ENCODE measurements around the gene NGEF. TPM values are rescaled to one million over a fixed set of nuclear protein-coding genes. Genes with fewer than 3 reads are reported as not detected.

NGEF gene
- total RNA-seq, 1 donor from 2014 or later = 0.16 TPM

DNA sequence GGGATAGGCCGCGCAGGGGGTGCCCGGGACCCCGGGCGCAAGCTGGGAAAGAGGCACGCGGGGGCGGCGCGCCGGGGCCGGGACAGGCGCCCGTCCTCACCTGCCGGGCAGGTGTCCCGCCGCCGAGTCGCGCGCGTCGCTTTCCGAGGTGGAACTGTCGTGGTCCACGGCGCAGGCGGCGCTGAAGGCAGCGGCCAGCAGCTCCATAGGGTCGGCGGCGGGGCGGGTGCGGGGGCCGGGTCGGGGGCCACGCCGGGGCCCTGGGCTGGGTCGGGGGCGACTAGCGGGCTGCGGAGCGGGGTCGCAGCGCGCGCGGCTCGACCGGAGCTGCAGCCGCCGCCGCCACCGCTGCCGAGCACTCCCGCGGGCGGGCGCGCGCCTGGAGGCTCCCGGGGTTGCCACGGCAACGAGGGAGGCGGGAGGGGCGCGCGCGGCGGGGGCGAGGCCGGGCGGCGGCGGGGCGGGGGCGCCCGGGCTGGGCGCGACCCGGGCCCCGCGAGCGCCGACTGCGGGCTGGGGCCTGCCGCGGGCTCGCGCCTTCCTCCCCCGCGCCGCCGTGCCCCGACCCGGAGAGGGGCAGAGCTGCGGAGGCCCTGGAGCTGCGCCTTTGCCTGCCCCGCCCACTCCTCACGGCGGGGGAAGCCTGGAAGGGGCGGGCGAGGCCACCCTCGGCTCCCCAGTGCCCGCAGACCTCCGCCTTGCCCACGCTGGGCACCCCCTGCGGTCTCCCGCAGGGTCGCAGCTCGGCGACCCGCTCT is 85.1 kb downstream of the NGEF start:
- intact Hi-C loops (cut with micrococcal nuclease) = no loop called here
- no peak for DNase-seq
- peaks cover 98% of the 10 kb centered on the region for H3K27me3 ChIP-seq (ENCODE audit: low read depth)
- H3K36me3 ChIP-seq = no peaks in the 10 kb centered on the region
- H3K9me3 ChIP-seq (replicated peaks) = peaks cover 4% of the 10 kb centered on the region
- H3K4me3 ChIP-seq = peak overlapping the region; percentile 55
- H3K27ac ChIP-seq (replicated peaks) = no peak overlapping the region
- peaks cover 19% of the 10 kb centered on the region for H3K4me1 ChIP-seq
- TF ChIP-seq, protein P1, sequence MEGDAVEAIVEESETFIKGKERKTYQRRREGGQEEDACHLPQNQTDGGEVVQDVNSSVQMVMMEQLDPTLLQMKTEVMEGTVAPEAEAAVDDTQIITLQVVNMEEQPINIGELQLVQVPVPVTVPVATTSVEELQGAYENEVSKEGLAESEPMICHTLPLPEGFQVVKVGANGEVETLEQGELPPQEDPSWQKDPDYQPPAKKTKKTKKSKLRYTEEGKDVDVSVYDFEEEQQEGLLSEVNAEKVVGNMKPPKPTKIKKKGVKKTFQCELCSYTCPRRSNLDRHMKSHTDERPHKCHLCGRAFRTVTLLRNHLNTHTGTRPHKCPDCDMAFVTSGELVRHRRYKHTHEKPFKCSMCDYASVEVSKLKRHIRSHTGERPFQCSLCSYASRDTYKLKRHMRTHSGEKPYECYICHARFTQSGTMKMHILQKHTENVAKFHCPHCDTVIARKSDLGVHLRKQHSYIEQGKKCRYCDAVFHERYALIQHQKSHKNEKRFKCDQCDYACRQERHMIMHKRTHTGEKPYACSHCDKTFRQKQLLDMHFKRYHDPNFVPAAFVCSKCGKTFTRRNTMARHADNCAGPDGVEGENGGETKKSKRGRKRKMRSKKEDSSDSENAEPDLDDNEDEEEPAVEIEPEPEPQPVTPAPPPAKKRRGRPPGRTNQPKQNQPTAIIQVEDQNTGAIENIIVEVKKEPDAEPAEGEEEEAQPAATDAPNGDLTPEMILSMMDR (IDR thresholded peaks at IDR 0.05; ENCODE audit: borderline replicate concordance) = no peak

- DNase-seq = no peak
- intact Hi-C loops (cut with micrococcal nuclease) = no loop called here
- peaks cover 4% of the 10 kb centered on the region for H3K9me3 ChIP-seq (replicated peaks)
- no peak overlapping the region for H3K27ac ChIP-seq (replicated peaks)
- TF ChIP-seq, protein P1 (IDR thresholded peaks at IDR 0.05; ENCODE audit: borderline replicate concordance) = no peak
- H3K36me3 ChIP-seq = no peaks in the 10 kb centered on the region
- peaks cover 19% of the 10 kb centered on the region for H3K4me1 ChIP-seq
- H3K27me3 ChIP-seq (ENCODE audit: low read depth) = peaks cover 98% of the 10 kb centered on the region
- H3K4me3 ChIP-seq = peak overlapping the region; percentile 55
Observed at GRCh38 chr2:232927032-232927792, 85.8 kb downstream of the NGEF start.

DNA sequence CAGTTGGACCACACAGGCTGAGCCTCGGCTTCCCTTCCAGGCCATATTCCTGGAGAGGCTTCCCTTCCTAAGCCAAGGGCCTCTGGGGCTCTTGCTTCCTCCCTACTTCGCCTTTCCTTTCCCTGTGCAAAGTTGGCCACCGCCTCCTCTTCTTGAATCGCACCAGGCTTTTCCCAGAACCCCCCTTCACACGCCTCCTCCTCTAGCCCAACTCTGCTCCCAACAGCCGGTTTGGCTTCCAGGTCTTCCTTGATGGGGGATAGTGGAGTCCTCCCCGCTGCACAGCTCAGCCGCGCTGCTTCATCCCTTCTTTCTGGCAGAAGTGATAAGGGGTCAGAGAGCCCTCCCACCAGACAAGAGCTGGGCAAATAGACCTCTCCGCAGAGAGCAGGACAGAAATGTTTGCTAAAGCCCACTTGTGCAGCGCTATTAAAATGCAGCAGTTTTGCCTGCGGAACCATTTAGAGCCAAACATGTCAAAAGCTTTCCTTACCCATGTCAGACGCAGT is 86.6 kb downstream of the NGEF start:
- Histone ChIP-seq H3K9me3 (replicated peaks) (peaks cover 4% of the 10 kb centered on the region), H3K4me1 (peaks cover 19% of the 10 kb centered on the region), H3K27ac (replicated peaks) (no peak overlapping the region), H3K36me3 (no peaks in the 10 kb centered on the region), H3K27me3 (ENCODE audit: low read depth) (peaks cover 92% of the 10 kb centered on the region), H3K4me3 (peak overlapping the region; percentile 55)
- TF ChIP-seq, protein P1 (IDR thresholded peaks at IDR 0.05; ENCODE audit: borderline replicate concordance) = no peak
- intact Hi-C loops (cut with micrococcal nuclease) = no loop called here
- no peak for DNase-seq

DNA sequence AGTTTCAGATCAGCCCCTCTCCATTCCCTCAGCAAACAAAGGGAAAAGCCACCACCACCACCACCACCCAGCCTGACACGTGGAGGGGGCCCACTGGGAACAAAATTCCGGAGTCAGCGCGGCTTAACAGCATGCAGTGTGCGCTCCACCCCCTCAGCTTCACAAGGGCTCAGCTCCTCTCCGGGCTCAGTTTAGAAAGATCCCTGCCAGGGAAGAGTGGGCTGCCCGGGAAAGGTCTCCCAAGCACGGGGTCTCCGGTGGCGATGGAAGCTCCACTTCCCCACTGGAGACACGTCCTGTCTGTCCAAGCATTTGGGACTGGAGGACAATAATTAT is 87.3 kb downstream of the NGEF start:
- Histone ChIP-seq H3K36me3 (no peaks in the 10 kb centered on the region), H3K4me1 (peaks cover 19% of the 10 kb centered on the region), H3K27ac (replicated peaks) (no peak overlapping the region), H3K27me3 (ENCODE audit: low read depth) (peaks cover 91% of the 10 kb centered on the region), H3K4me3 (no peak overlapping the region), H3K9me3 (replicated peaks) (peaks cover 4% of the 10 kb centered on the region)
- intact Hi-C loops (cut with micrococcal nuclease) = no loop called here
- TF ChIP-seq, protein P1 (IDR thresholded peaks at IDR 0.05; ENCODE audit: borderline replicate concordance) = no peak
- DNase-seq = no peak

GRCh38 chr2:232925153-232925820 is 87.8 kb downstream of the NGEF start:
- no peak overlapping the region for H3K4me3 ChIP-seq
- peaks cover 91% of the 10 kb centered on the region for H3K27me3 ChIP-seq (ENCODE audit: low read depth)
- intact Hi-C loops (cut with micrococcal nuclease) = no loop called here
- H3K36me3 ChIP-seq = no peaks in the 10 kb centered on the region
- DNase-seq = no peak
- TF ChIP-seq, protein P1 (IDR thresholded peaks at IDR 0.05; ENCODE audit: borderline replicate concordance) = no peak
- peaks cover 19% of the 10 kb centered on the region for H3K4me1 ChIP-seq
- H3K9me3 ChIP-seq (replicated peaks) = peaks cover 4% of the 10 kb centered on the region
- no peak overlapping the region for H3K27ac ChIP-seq (replicated peaks)

All from left ventricle myocardium inferior (tissue), 1 donor.